PC-3 (cell line): ENCODE measurements around the gene MBOAT1. TPM values are rescaled to one million over a fixed set of nuclear protein-coding genes. Genes with fewer than 3 reads are reported as not detected.

Experiments
- ATAC-seq: fragments of 200-7000 bp; cut with Tn5 transposase; 2 replicates; pipeline ENCODE4 v1.9.1; 2020; ENCODE audit warnings: mild to moderate bottlenecking, moderate library complexity
- BruUV-seq: library from RNA; stranded (reverse); fragments of 400-500 nt; replicated peaks from 2 replicates; lab custom pipeline; 2021; lab: Mats Ljungman, UMichigan
- CTCF ChIA-PET: fragments of 300-600 bp; sonication (Branson Sonifier 250); formaldehyde crosslinking; loops from one replicate; lab custom pipeline; 2022; ENCODE audit warnings: antibody characterized with exemption; lab: Charles Lee
- POLR2A ChIA-PET: fragments of 300-600 bp; sonication (Branson Sonifier 250); formaldehyde crosslinking; loops from one replicate; lab custom pipeline; 2022; ENCODE audit warnings: antibody characterized with exemption; ENCODE audit not compliant: unreplicated experiment; lab: Charles Lee
- DNase-seq: peaks from one replicate; pipeline ENCODE4 v3.0.0-alpha.2; 2015
- H2AFZ ChIP-seq: fragments of 300-600 bp; sonication (generic); 2 replicates; pipeline ENCODE4 v1.6.0; 2016; ENCODE audit warnings: antibody characterized with exemption, low read length
- H3F3A ChIP-seq: fragments of 300-600 bp; sonication (generic); one replicate; pipeline ENCODE4 v1.6.0; 2017; ENCODE audit warnings: antibody characterized with exemption, low read length, control low read depth, mild to moderate bottlenecking; ENCODE audit not compliant: unreplicated experiment
- H3K27ac ChIP-seq: fragments of 300-600 bp; sonication (generic); 2 replicates; pipeline ENCODE4 v1.5.1; 2016; ENCODE audit warnings: mild to moderate bottlenecking, low read length
- H3K27me3 ChIP-seq: fragments of 300-600 bp; sonication (generic); 2 replicates; pipeline ENCODE4 v1.6.1; 2016; ENCODE audit warnings: low read length, mixed read lengths
- H3K36me3 ChIP-seq: fragments of 300-600 bp; sonication (generic); 2 replicates; pipeline ENCODE4 v1.6.1; 2016; ENCODE audit warnings: low read depth, mixed run types, low read length, mixed read lengths
- H3K4me1 ChIP-seq: fragments of 300-600 bp; sonication (generic); 2 replicates; pipeline ENCODE4 v1.5.1; 2016; ENCODE audit warnings: low read length; ENCODE audit not compliant: insufficient read depth
- H3K4me2 ChIP-seq: fragments of 300-600 bp; sonication (generic); 2 replicates; pipeline ENCODE4 v1.6.0; 2016; ENCODE audit warnings: low read length
- H3K4me3 ChIP-seq: fragments of 300-600 bp; sonication (generic); 2 replicates; pipeline ENCODE4 v1.5.1; 2016; ENCODE audit warnings: mild to moderate bottlenecking, low read length, mixed read lengths
- H3K79me2 ChIP-seq: fragments of 300-600 bp; sonication (generic); 2 replicates; pipeline ENCODE4 v1.6.1; 2017; ENCODE audit warnings: low read length, mixed read lengths
- H3K9ac ChIP-seq: fragments of 300-600 bp; sonication (generic); 2 replicates; pipeline ENCODE4 v1.6.0; 2016; ENCODE audit warnings: mild to moderate bottlenecking, low read length
- H3K9me2 ChIP-seq: fragments of 300-600 bp; sonication (generic); replicated peaks from 2 replicates; pipeline ENCODE4 v1.6.1; 2016; ENCODE audit warnings: mixed run types, low read length, mixed read lengths
- H3K9me3 ChIP-seq: fragments of 300-600 bp; sonication (generic); 2 replicates; pipeline ENCODE4 v1.6.1; 2016; ENCODE audit warnings: low read length, mixed read lengths
- H4K20me1 ChIP-seq: fragments of 300-600 bp; sonication (generic); 2 replicates; pipeline ENCODE4 v1.6.1; 2016; ENCODE audit warnings: low read length, mixed read lengths
- EZH2 ChIP-seq: fragments of 300-600 bp; sonication (generic); IDR thresholded peaks from one replicate; pipeline ENCODE4 v1.6.1; 2017; ENCODE audit warnings: antibody characterized with exemption, mild to moderate bottlenecking, low read length; ENCODE audit not compliant: unreplicated experiment
- EZH2phosphoT487 ChIP-seq: fragments of 300-600 bp; sonication (generic); IDR thresholded peaks from 2 replicates; pipeline ENCODE4 v1.6.1; 2018; ENCODE audit warnings: mild to moderate bottlenecking, antibody characterized with exemption, low read length, borderline replicate concordance
- intact Hi-C: fragments of 100-400 bp; cut with micrococcal nuclease; formaldehyde crosslinking; loops from 2 replicates; pipeline ENCODE4 v1.9.0; 2023
- total RNA-seq: library from RNA; depleted of rRNA; stranded (reverse); fragments of >200 nt; gene quantifications from 2 replicates; pipeline ENCODE4 v1.2.3, GENCODE V29; 2014
- TF ChIP-seq, protein P1 (sequence below): fragments of 300-600 bp; sonication (generic); conservative IDR thresholded peaks from 2 replicates; pipeline ENCODE4 v1.5.1; 2017; ENCODE audit warnings: antibody characterized with exemption, low read depth, mild to moderate bottlenecking, low read length

MBOAT1 gene
- total RNA-seq, 1 experiment from 2014 or later: 8.4 TPM

DNA sequence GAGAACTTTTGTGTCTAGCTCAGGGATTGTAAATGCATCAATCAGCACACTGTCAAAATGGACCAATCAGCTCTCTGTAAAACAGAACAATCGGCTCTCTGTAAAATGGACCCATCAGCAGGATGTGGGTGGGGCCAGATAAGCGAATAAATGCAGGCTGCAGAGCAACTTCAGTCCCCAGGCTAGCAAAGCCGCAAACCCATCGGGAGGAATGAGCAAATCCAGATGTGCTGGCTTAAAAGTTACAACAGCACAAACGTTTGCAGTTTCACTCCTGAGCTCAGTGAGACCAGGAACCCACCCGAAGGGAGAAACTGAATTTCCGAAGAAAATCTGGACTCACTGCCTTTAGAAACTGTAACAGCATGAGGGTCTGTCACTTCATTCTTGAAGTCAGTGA lies 21.9 kb upstream of the MBOAT1 start:
- Histone ChIP-seq H3K4me3 (no peak overlapping the region), H3K4me1 (peaks cover 21% of the 10 kb centered on the region), H3K9me2 (no peaks in the 10 kb centered on the region), H3K27me3 (no peaks in the 10 kb centered on the region), H4K20me1 (no peaks in the 10 kb centered on the region), H3K9ac (no peak overlapping the region), H3K79me2 (no peaks in the 10 kb centered on the region), H3K9me3 (no peaks in the 10 kb centered on the region), H3F3A (no peaks in the 10 kb centered on the region), H3K36me3 (no peaks in the 10 kb centered on the region), H3K27ac (no peak overlapping the region), H2AFZ (no peak overlapping the region), H3K4me2 (no peak overlapping the region)
- CTCF ChIA-PET: no interaction called here
- ATAC-seq (no peak), DNase-seq (no peak)
- POLR2A ChIA-PET: no interaction called here
- TF ChIP-seq, protein P1, sequence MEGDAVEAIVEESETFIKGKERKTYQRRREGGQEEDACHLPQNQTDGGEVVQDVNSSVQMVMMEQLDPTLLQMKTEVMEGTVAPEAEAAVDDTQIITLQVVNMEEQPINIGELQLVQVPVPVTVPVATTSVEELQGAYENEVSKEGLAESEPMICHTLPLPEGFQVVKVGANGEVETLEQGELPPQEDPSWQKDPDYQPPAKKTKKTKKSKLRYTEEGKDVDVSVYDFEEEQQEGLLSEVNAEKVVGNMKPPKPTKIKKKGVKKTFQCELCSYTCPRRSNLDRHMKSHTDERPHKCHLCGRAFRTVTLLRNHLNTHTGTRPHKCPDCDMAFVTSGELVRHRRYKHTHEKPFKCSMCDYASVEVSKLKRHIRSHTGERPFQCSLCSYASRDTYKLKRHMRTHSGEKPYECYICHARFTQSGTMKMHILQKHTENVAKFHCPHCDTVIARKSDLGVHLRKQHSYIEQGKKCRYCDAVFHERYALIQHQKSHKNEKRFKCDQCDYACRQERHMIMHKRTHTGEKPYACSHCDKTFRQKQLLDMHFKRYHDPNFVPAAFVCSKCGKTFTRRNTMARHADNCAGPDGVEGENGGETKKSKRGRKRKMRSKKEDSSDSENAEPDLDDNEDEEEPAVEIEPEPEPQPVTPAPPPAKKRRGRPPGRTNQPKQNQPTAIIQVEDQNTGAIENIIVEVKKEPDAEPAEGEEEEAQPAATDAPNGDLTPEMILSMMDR: no peak
- no peak for TF ChIP-seq EZH2phosphoT487
- TF ChIP-seq EZH2: no peak
- intact Hi-C loops: no loop called here
- BruUV-seq: no TSS peak

GRCh38 chr6:20233007-20233730 lies 20.9 kb upstream of the MBOAT1 start:
- Histone ChIP-seq H3K27me3 (no peaks in the 10 kb centered on the region), H3F3A (no peaks in the 10 kb centered on the region), H3K9ac (no peak overlapping the region), H3K4me2 (no peak overlapping the region), H3K79me2 (no peaks in the 10 kb centered on the region), H4K20me1 (no peaks in the 10 kb centered on the region), H3K4me1 (peaks cover 20% of the 10 kb centered on the region), H3K27ac (no peak overlapping the region), H3K9me3 (no peaks in the 10 kb centered on the region), H3K36me3 (no peaks in the 10 kb centered on the region), H2AFZ (no peak overlapping the region), H3K9me2 (no peaks in the 10 kb centered on the region), H3K4me3 (no peak overlapping the region)
- DNase-seq: no peak
- ChIA-PET POLR2A (no interaction called here), CTCF (no interaction called here)
- BruUV-seq: no TSS peak
- TF ChIP-seq EZH2phosphoT487 (no peak), EZH2 (no peak)
- TF ChIP-seq, protein P1: no peak
- no peak for ATAC-seq
- intact Hi-C loops: no loop called here

- Histone ChIP-seq H3K4me3 (no peak overlapping the region), H3K4me1 (peaks cover 10% of the 10 kb centered on the region), H3K36me3 (no peaks in the 10 kb centered on the region), H3K27me3 (no peaks in the 10 kb centered on the region), H3K9me3 (no peaks in the 10 kb centered on the region), H2AFZ (no peak overlapping the region), H3K79me2 (no peaks in the 10 kb centered on the region), H3K27ac (no peak overlapping the region), H3F3A (no peaks in the 10 kb centered on the region), H3K9ac (no peak overlapping the region), H3K4me2 (no peak overlapping the region), H3K9me2 (no peaks in the 10 kb centered on the region), H4K20me1 (no peaks in the 10 kb centered on the region)
- no peak for TF ChIP-seq EZH2phosphoT487
- TF ChIP-seq, protein P1: no peak
- TF ChIP-seq EZH2: no peak
- CTCF ChIA-PET: no interaction called here
- intact Hi-C loops: no loop called here
- DNase-seq: no peak
- BruUV-seq: no TSS peak
- POLR2A ChIA-PET: no interaction called here
- ATAC-seq: no peak
Measured at GRCh38 chr6:20232188-20232587, 19.9 kb upstream of the MBOAT1 start.
